Natural killer cell treated with Interleukin-12 subunit alpha and Interleukin-12 subunit beta and Interleukin-15 and Interleukin-18, amount 100 ng/mL, for 72 hours (primary cell): ENCODE data around the gene ATF4. TPM values are rescaled to one million over a fixed set of nuclear protein-coding genes. Genes with fewer than 3 reads are reported as not detected.
A peak's percentile ranks its signal among the peaks of the same experiment; 100 is the strongest.

Experiments used
- ATAC-seq, 2 donors: fragments of 150-1000 bp; cut with Tn5 transposase in 1 of 2; sonication (Bioruptor Pico), chemical (Tn5 transposase) in 1 of 2; 2 replicates each; pipeline ENCODE4 v1.10.0; 2021
- DNase-seq: peaks from one replicate; pipeline ENCODE4 v3.0.0; 2022; ENCODE audit warnings: low spot score
- H3K27ac Mint-ChIP-seq, 2 donors: 1 replicate in 1 of 2; 2 replicates in 1 of 2; pipeline ENCODE4 v1.8.0; 2022; ENCODE audit warnings: mixed read lengths in 2 of 2, mild to moderate bottlenecking in 1 of 2, moderate library complexity in 1 of 2
- H3K27me3 Mint-ChIP-seq, 2 donors: 1 replicate in 1 of 2; 2 replicates in 1 of 2; pipeline ENCODE4 v1.8.0; 2022; ENCODE audit warnings: mixed read lengths in 2 of 2
- H3K36me3 Mint-ChIP-seq: one replicate; pipeline ENCODE4 v1.8.0; 2022; ENCODE audit warnings: mixed read lengths
- H3K4me1 Mint-ChIP-seq, 2 donors: 1 replicate in 1 of 2; 2 replicates in 1 of 2; pipeline ENCODE4 v1.8.0; 2022; ENCODE audit warnings: low read depth in 2 of 2, mixed read lengths in 2 of 2, mild to moderate bottlenecking in 1 of 2
- H3K4me3 Mint-ChIP-seq: one replicate; pipeline ENCODE4 v1.8.0; 2022; ENCODE audit warnings: mixed read lengths
- H3K9me3 Mint-ChIP-seq: 2 replicates; pipeline ENCODE4 v1.8.0; 2022; ENCODE audit warnings: mixed read lengths
- total RNA-seq, 2 donors: library from RNA; stranded (reverse); gene quantifications; one replicate each; pipeline ENCODE4 v1.2.3, GENCODE V29; 2022

Gene ATF4
- total RNA-seq, 2 donors from 2014 or later, result 463 to 472 TPM

DNA sequence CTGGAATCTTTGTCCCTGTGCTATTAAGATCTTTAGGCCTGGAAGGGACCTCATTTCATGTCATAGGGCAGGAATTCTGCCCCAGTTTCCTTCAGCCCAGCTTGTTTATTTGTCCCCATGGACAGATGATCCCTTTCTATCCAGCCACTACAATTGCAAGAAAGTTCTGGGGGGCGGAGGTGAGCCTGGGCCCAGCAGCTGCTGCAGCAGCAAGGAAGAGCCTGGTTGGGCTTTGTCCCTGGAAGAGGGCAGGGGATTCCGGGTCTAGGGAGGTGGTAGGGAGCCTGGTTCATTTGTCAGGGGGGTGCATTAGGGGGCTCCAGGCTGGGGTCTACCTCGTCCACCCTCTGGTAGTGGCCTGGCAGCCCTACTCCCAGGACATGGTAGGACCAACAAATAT, 33.8 kb downstream of the ATF4 start:
- no peaks in the 10 kb centered on the region for H3K36me3 Mint-ChIP-seq
- ATAC-seq (no peak), DNase-seq (no peak)
- no peak overlapping the region for H3K4me3 Mint-ChIP-seq
- peaks cover 35 to 46% of the 10 kb centered on the region in 2 donors for H3K27me3 Mint-ChIP-seq
- no peaks in the 10 kb centered on the region for H3K9me3 Mint-ChIP-seq
- H3K27ac Mint-ChIP-seq, result no peak overlapping the region
- H3K4me1 Mint-ChIP-seq, result peaks cover 0 to 4% of the 10 kb centered on the region in 2 donors

DNA sequence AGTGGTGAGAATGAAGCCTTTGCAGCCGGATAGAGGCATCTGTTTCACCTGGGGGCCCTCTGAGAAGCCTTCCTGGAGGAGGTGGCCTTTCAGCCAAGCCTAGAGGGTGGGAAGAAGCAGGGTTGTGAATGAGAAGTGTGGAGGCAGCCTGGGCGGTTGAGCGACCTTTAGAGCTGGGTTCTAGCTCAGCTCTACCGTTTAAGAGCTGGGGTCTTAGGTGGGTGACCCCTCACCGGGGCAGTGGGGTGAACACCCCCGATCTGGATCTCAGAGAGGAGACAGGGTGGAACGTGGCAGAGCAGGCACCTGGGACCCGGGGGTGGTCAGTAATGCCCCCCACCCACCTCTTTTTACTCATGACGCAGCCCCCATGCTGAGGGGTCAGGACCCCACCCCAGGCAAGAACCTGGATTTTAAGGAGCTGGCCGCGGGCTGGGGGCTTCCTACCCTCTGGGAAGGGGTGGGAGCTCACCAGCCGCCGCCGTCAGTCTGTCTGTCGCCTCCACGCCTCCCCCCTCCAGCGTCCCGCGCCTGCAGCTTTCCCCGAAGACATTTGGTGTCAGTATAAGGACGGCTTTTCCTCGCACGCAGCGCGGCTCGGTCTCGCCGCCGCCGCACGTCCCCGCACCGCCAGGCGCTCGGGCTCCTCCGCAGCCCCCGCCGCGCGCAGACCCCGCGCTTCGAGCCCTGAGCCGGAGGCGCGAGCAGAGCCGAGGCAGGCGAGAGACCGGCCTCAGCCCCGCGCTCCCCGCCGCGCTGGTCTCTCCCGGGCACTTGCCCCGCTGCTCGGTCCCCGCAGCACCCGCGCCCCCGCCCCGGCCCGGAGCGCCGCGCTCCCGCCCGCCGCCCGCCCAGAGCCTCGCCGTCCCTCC, 36.8 kb downstream of the ATF4 start:
- no peak for DNase-seq
- Mint-ChIP-seq H3K36me3 (no peaks in the 10 kb centered on the region), H3K4me1 (peaks cover 0 to 4% of the 10 kb centered on the region in 2 donors), H3K9me3 (no peaks in the 10 kb centered on the region), H3K4me3 (peak overlapping the region; percentile 30), H3K27ac (no peak overlapping the region), H3K27me3 (peaks cover 29 to 30% of the 10 kb centered on the region in 2 donors)
- ATAC-seq, result no peak

DNA sequence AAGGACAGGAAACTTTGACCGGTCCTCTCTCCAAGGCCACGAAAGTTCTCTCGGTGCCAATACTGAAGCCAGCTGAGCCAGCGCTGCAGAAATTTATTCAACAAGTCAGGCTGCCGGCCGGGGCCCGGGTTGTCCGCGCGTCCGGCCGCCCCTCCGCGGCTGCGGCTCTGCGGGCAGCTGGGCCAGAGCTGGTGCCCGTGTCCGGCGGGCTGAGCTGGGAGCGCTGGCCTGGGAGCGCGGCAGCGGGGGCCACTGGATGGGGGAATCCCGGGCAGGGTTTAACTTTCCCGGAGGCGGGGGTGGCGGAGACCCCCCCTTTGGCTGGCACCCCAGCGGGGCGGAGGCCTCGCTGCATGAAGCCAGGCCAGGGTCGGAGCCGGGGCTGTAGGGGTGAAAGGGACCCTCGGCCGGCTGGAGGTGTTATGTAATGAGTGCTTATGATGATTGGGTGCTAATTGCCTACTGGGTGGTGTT, 37.9 kb downstream of the ATF4 start:
- Mint-ChIP-seq H3K27ac (no peak overlapping the region), H3K27me3 (peaks cover 20 to 22% of the 10 kb centered on the region in 2 donors), H3K4me3 (no peak overlapping the region), H3K9me3 (no peaks in the 10 kb centered on the region), H3K4me1 (peaks cover 0 to 4% of the 10 kb centered on the region in 2 donors), H3K36me3 (no peaks in the 10 kb centered on the region)
- ATAC-seq (no peak), DNase-seq (no peak)

DNA sequence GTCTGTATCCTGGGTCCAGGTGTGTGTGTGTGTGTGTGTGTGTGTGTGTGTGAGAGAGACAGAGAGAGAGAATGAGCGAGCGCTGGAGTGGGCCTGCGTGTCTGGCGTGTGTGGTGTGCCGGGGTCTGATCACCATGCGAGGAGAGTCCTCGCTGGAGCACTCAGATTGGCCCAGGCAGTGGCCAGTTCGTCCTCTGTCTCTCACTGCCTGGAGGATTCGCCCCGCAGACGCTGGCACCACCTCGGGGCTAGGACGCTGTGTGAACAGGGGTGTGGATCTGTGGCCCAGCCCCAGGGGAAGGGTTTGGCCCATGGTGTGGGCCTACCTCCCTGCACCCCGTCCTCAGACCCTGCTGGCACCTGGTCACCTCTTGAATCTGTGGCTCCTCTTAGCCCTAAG, 38.6 kb downstream of the ATF4 start:
- H3K9me3 Mint-ChIP-seq, result no peaks in the 10 kb centered on the region
- no peaks in the 10 kb centered on the region for H3K36me3 Mint-ChIP-seq
- H3K4me3 Mint-ChIP-seq, result no peak overlapping the region
- peak in 1 of 2 donors; percentile 7 for ATAC-seq
- H3K27me3 Mint-ChIP-seq, result peaks cover 19 to 22% of the 10 kb centered on the region in 2 donors
- H3K27ac Mint-ChIP-seq, result no peak overlapping the region
- peaks cover 0 to 4% of the 10 kb centered on the region in 2 donors for H3K4me1 Mint-ChIP-seq
- no peak for DNase-seq

DNA sequence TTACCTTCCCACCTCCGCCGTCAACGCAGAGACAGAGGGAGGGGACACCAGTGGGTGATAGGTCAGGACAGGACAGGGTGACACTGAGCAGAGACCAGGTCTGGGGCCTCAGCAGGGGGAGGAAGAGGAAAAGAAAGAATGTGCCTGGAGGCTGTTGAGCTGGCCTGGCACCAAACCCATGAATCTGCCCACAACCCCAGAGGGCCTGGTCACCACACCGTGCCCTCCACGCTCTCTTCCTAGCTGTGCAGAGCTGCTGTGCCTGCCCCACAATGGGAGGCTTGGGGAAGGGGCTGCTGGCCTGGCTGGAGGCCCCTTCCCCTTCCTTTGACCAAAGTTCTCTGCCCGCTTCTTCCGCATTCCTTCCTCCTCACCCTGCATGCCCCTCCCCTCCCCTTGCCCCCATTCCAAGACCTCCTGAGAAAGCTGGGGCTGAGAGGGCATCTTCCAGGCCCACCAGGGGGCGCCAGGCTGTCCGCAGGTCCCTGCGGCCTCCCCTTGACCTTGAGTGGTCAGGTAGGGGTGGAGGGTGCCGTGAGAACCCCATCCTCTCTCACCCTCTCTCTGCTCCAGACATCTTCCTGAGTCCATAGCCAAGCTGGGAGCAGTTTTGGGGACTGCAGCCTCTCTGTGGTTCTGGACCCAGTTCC, 39.2 kb downstream of the ATF4 start:
- Mint-ChIP-seq H3K9me3 (no peaks in the 10 kb centered on the region), H3K36me3 (no peaks in the 10 kb centered on the region), H3K27ac (no peak overlapping the region), H3K27me3 (peaks cover 19 to 22% of the 10 kb centered on the region in 2 donors), H3K4me3 (no peak overlapping the region), H3K4me1 (peaks cover 0 to 4% of the 10 kb centered on the region in 2 donors)
- no peak for ATAC-seq
- no peak for DNase-seq

DNA sequence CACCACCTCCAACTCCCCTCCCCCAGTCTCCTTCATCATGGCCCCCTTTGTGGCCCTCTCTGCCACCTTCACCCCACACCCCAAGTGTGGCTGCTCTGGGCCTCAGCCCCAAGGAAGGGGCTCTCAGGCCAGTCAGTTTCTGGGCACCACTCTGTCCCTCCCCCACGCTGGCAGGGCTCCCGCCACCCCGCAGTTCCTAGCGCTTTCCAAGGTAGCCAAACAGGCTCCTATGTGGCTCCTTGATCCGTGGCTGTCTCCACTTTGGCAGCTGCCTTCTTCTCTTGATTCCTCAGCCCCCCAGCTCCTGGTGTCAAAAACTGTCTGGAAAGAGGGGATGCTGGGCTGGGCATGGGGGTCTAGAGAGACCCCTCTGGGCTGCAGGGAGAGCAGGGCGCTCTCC, 39.8 kb downstream of the ATF4 start:
- ATAC-seq, result no peak
- Mint-ChIP-seq H3K36me3 (no peaks in the 10 kb centered on the region), H3K9me3 (no peaks in the 10 kb centered on the region), H3K27me3 (peaks cover 19 to 22% of the 10 kb centered on the region in 2 donors), H3K4me3 (no peak overlapping the region), H3K27ac (no peak overlapping the region), H3K4me1 (peaks cover under 1 to 4% of the 10 kb centered on the region in 2 donors)
- DNase-seq, result no peak

DNA sequence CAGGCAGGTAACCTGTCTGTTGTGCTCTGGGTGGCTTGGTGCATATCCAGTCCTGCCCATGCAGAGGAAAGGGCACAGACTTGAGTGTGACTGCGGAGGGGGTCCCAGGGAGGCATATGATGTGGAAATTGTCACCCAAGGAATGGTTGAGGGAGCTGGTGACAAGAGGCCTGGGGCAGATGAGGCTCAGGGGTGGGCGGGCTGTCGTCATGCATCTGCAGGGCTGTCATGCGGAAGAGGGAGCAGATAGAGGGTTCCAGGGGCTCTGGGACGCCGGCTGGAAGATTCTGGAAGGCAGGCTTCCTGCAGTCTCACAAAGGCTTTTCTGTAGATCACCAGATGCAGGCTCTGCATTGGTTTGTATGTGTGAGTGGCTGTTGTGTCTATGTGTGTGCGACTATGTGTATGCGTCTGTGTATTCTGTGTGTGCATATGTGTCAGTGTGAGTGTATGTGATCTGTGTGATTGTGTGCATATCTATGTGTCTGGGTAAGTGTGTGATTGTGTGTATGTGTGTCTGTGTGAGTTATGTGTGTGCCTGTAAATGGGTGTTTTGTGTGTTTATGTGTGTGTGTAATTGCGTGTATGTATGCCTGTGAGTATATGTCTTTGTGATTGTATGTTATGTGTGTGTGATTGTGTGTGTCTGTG, 42.6 kb downstream of the ATF4 start:
- DNase-seq (no peak), ATAC-seq (no peak)
- Mint-ChIP-seq H3K36me3 (no peaks in the 10 kb centered on the region), H3K4me3 (no peak overlapping the region), H3K4me1 (peaks cover 9 to 13% of the 10 kb centered on the region in 2 donors), H3K27me3 (peaks cover 0 to 9% of the 10 kb centered on the region in 2 donors), H3K27ac (no peak overlapping the region), H3K9me3 (peaks cover 7% of the 10 kb centered on the region)

DNA sequence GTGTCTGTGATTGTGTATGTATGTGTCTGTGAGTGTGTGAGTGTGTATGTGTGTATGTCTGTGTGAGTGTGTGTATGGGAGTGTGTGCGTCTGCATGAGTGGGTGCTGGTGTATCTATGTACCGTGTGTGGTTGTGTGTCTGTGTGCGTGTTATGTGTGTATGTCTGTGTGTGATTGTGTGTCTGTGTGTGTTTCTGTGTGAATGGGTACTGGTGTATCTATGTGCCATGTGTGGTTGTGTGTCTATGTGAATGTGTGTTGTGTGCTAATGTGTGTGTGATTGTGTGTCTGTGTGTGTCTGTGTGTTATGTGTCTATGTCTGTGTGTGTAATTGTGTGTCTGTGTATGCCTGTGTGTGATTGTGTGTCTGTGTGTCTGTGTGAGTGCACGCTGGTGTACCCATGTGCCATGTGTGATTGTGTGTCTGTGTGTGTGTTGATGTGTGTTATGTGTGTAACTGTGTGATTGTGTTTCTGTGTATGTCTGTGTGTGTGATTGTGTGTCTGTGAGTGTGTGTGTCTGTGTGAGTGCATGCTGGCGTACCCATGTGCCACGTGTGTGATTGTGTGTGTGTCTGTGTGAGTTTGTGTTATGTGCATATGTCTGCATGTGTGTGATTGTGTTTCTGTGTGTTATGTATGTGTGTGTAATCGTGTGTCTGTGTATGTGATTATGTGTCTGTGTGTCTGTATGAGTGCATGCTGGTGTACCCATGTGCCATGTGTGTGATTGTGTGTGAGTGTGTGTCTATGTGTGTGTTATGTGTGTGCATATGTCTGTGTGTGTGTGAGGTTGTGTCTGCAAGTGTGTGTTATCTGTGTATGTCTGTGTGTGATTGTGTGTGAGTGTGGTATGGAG, 43.4 kb downstream of the ATF4 start:
- H3K36me3 Mint-ChIP-seq, result no peaks in the 10 kb centered on the region
- ATAC-seq (no peak), DNase-seq (no peak)
- H3K27me3 Mint-ChIP-seq, result peaks cover 0 to 6% of the 10 kb centered on the region in 2 donors
- H3K4me1 Mint-ChIP-seq, result peaks cover 10 to 16% of the 10 kb centered on the region in 2 donors
- H3K9me3 Mint-ChIP-seq, result peaks cover 7% of the 10 kb centered on the region
- H3K27ac Mint-ChIP-seq, result no peak overlapping the region
- no peak overlapping the region for H3K4me3 Mint-ChIP-seq

DNA sequence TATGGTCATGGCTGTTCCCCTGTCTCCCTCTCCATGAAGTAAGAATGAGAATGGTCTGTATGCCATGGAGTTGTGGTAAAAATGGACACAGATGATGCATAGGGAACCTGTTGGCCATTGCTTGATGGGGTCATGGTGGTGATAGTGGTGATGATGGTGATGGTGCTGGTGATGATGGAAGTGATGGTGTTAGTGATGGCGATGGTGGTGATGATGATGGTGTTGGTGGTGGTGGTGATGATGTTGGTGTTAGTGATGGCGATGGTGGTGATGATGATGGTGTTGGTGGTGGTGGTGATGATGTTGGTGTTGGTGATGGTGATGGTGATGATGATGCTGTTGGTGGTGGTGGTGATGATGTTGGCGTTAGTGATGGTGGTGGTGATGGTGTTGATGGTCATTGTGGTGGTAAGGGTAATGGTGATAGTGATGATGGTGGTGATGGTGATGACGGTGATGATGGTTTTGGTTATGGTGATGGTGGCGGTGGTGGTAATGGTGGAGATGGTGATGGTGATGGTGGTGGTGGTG, 45.1 kb downstream of the ATF4 start:
- no peak overlapping the region for H3K4me3 Mint-ChIP-seq
- no peak for DNase-seq

DNA sequence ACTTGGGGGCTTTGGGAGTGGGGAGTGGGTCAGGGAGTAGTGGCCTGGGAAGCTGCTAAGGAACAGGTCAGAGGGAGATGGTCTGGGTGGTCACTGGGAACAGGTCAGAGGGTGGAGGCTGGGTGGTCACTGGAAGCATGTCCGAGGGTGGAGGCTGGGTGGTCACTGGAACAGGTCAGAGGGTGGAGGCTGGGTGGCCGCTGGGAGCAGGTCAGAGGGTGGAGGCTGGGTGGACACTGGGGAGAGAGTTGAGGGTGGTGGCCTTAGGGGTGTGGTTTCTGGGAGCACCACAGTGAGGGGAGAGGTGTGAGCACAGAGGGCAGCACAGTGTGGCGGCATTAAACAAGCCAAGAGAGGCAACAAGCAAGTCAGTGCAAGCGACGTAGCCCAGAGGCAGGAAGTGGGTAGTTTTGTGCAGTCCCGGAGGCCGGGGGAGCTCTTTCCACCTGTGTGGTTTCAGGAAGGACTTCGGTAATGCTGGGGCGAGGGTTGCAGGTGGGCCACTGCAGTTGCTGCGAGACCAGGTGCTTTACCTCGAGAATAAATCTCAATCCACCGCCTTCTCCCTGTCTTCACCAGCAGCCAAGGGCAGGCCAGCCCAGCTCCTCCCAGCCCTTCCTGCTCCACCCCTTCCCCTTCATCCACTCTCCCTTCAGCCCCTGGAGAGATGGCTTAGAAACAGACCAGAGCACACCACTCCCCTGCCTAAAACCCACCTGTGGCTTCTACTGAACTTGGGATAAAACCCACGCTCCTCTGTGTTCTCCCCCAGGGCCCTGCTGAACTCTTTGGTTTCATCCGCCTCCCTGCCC, 47.0 kb downstream of the ATF4 start:
- no peak overlapping the region for H3K27ac Mint-ChIP-seq
- ATAC-seq (peak; percentile 50 to 55), DNase-seq (no peak)
- no peak overlapping the region for H3K4me3 Mint-ChIP-seq
- H3K4me1 Mint-ChIP-seq, result peaks cover 10 to 19% of the 10 kb centered on the region in 2 donors
- peaks cover 7% of the 10 kb centered on the region for H3K9me3 Mint-ChIP-seq
- H3K36me3 Mint-ChIP-seq, result no peaks in the 10 kb centered on the region
- H3K27me3 Mint-ChIP-seq, result peaks cover 4 to 7% of the 10 kb centered on the region in 2 donors

More for the DNA sequence above, 45.1 kb downstream of the ATF4 start:
- H3K4me1 Mint-ChIP-seq, result peaks cover 10 to 16% of the 10 kb centered on the region in 2 donors
- H3K27me3 Mint-ChIP-seq, result peaks cover 0 to 3% of the 10 kb centered on the region in 2 donors
- peaks cover 7% of the 10 kb centered on the region for H3K9me3 Mint-ChIP-seq
- ATAC-seq, result no peak
- H3K27ac Mint-ChIP-seq, result peak overlapping the region in 1 of 2 donors; percentile 3
- H3K36me3 Mint-ChIP-seq, result no peaks in the 10 kb centered on the region

DNA sequence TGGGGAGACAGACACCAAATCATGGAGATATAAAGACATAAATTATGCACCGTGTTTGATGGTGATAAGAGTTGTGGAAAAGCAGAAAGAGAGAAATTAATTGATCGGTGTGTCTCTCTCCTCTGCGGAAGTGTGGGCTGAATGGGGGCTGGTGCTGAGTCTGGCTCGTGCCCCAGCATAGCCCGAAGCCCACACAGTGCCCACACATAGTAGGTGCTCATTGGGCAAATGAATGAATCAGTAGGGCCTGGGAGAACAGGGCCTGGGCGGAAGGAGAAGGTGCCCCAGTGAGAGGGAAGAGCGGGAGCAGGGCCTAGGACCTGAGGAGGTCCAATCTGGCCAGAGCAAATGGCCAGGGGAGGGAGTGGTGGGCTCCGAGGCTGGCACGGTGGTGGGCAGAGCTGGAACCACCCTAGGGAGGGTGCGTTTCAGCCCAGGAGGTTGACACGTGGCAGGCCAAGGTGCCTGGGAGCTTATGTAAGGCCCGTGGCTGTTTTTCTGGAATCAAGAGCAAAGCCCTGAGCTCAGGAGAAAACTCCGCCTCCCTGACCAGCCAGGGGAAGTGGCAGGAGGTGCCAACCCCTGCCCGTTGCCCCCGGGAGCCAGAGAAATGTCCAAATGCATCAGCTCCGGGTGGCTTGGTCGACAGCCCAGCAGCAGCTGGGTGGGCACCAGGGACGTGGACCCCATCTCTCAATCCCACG, 48.1 kb downstream of the ATF4 start:
- peaks cover 4 to 7% of the 10 kb centered on the region in 2 donors for H3K27me3 Mint-ChIP-seq
- peaks cover 10 to 19% of the 10 kb centered on the region in 2 donors for H3K4me1 Mint-ChIP-seq
- H3K4me3 Mint-ChIP-seq, result no peak overlapping the region
- no peak for ATAC-seq
- no peak for DNase-seq
- H3K27ac Mint-ChIP-seq, result no peak overlapping the region
- H3K9me3 Mint-ChIP-seq, result peaks cover 7% of the 10 kb centered on the region
- no peaks in the 10 kb centered on the region for H3K36me3 Mint-ChIP-seq

DNA sequence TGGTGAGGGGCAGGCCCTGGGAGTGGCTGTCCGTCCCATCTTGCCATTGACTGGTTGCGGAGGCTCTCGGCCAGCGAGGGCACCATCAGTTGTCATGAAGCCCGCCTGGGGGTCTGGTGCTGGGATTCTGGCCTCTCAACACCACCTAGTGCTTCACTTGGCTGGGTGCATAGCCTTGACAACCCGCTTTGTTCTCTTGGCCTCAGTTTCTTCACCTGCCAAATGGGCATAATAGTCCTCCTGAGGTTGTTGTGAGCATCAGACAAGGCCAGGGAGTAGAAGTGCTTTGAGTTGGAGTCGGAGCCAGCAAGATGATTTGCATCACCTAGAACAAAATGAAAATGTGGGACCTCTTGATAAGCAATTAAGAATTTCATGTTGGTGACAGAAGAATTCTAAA, 48.7 kb downstream of the ATF4 start:
- H3K9me3 Mint-ChIP-seq, result peaks cover 7% of the 10 kb centered on the region
- no peak for ATAC-seq

More for the DNA sequence above, 48.7 kb downstream of the ATF4 start:
- Mint-ChIP-seq H3K36me3 (no peaks in the 10 kb centered on the region), H3K4me1 (peaks cover 10 to 19% of the 10 kb centered on the region in 2 donors), H3K4me3 (no peak overlapping the region), H3K27ac (no peak overlapping the region), H3K27me3 (peaks cover 4 to 7% of the 10 kb centered on the region in 2 donors)
- DNase-seq, result no peak
